GM19452 (cell line): ENCODE results near the gene DNAAF3.

Source experiments
- ATAC-seq: cut with Tn5 transposase; IDR thresholded peaks from one replicate; pipeline ENCODE4 v1.9.1; 2021; ENCODE audit not compliant: unreplicated experiment

The DNAAF3 gene

GRCh38 chr19:55116859-55117662 is 49.4 kb downstream of the DNAAF3 start, which contains the start of gene PPP1R12C:
PPP1R12C (minus strand) TSS chr19:55117637; CDS start chr19:55117543, 94 bp downstream.
- peak; percentile 12 for ATAC-seq

GRCh38 chr19:55116232-55116858 is 50.1 kb downstream of the DNAAF3 start:
- no peak for ATAC-seq

GRCh38 chr19:55115446-55116065 is 50.9 kb downstream of the DNAAF3 start:
- ATAC-seq = no peak

- no peak for ATAC-seq
Observed at GRCh38 chr19:55114566-55115145, 51.8 kb downstream of the DNAAF3 start.

DNA sequence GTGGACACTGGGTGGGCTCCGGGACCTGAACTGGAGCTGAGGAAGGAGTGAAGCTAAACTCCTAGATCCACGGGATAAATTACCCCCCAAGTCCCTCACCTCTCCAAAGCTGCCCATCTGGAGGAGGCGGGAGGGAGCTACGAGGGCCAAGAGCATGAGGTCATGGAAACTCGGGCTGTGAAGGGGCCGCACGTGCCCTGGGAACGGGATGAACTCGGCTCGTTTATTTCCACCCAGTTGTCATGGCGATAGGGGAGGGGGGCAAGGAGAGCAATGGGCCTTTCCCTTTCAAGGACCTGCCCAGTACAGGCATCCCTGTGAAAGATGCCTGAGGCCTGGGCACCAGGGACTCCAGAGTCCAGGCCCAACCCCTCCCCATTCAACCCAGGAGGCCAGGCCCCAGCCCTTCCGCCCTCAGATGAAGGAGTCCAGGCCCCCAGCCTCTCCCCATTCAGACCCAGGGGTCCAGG is 52.8 kb downstream of the DNAAF3 start:
- no peak for ATAC-seq

GRCh38 chr19:55112777-55113569 is 53.4 kb downstream of the DNAAF3 start:
- ATAC-seq = no peak

GRCh38 chr19:55112246-55112776 is 54.1 kb downstream of the DNAAF3 start:
- no peak for ATAC-seq

GRCh38 chr19:55111238-55111831 is 55.1 kb downstream of the DNAAF3 start:
- ATAC-seq = no peak

DNA sequence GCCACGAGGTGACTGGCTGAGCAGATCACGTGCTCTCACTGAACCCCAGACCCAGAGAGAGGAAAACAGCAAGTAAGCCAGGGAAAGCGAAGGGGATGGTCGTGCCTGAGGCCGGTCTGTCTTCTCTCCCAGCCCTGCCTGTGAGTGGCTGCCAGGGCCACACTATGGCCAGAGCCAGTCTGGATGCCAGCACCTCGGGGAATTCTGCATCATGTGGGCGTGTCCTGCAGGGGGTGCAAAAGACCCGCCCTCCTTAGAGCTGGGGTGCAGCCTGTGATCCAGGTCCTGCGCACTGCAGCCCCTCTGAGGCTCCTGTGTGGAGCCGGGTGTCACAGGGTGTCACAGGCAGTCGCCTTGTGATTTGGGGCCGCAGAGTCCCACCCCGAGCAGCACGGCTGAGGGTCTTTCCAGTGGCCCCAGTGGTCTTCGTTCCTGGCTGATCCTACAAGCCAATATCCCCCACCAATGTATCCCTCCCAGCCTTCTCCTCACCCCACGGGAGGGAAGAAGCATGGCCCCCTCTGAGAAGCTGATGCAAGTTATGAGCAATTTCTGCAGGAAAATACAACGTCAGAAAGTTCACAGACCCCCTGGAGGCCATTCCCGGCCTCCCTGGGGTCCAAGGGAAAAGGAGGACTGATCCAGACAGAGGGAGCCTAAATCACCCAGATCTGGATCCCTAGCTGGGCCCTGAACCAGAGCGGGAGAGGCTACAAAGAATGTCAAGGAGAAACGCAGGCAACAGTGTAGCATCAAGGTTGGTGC is 56.7 kb downstream of the DNAAF3 start:
- ATAC-seq = no peak
